Measurements from ENCODE around the gene BRD4. TPM values are rescaled to one million over a fixed set of nuclear protein-coding genes. Genes with fewer than 3 reads are reported as not detected.

BRD4 gene
- total RNA-seq, 1 experiment from 2014 or later: 144 TPM

DNA sequence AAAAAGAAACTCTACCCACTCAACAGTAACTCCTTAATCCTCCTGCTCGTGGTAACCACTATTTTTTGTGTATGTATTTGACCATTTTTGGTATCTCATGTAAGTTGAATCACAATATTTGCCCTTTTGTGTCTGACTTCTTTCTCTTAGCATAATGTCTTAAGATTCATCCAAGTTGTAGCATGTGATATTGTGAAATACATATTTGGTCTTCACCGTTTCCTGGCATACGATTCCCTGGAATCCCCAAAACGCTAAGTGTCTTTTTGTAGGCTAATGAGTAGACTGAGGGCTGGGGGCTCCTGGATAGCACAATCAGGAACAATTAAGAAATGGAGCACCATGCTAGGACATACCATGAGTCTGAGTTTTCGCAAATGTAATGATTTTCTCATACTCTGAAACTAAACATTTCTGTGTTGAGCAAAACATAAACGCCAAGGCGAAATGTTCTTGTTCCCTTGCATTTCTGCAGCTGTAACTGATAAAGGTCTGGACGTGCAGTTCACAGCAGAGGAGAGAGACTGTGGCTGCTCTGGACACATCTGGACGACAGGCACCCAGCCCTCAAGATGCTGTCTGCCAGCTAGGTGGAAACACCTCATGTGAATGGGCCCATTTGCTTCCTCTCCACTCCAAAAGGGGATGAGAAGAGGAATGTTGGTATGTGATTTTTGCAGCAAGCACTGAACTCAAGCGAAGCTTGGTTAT is 38.4 kb downstream of the BRD4 start:
- Histone ChIP-seq H2AK5ac (ENCODE audit: insufficient read length, low read length) (no peak overlapping the region), H3K9ac (ENCODE audit: extremely low read depth, insufficient read length, low read length) (no peak overlapping the region), H3K4me2 (ENCODE audit: insufficient read depth, insufficient read length, low read length) (no peak overlapping the region), H3K18ac (ENCODE audit: insufficient read length, low read depth, low read length) (no peak overlapping the region), H3K79me2 (ENCODE audit: insufficient read depth, low read length) (peaks cover 86% of the 10 kb centered on the region), H3K9me3 (ENCODE audit: control insufficient read depth, low read depth, low read length) (no peaks in the 10 kb centered on the region), H2BK20ac (ENCODE audit: low read depth, low read length, poor library complexity, severe bottlenecking) (no peak overlapping the region), H3K27me3 (ENCODE audit: insufficient read depth, low read length) (no peaks in the 10 kb centered on the region), H3T11ph (ENCODE audit: low read length) (no peak overlapping the region), H3K79me1 (ENCODE audit: insufficient read depth, low read depth, low read length, poor library complexity, severe bottlenecking) (peaks cover 9% of the 10 kb centered on the region), H2BK15ac (ENCODE audit: low read depth, low read length) (no peak overlapping the region), H3K4ac (ENCODE audit: low read depth, low read length) (no peak overlapping the region), H3K4me1 (ENCODE audit: insufficient read depth, low read length) (peaks cover 31% of the 10 kb centered on the region), H3K23ac (ENCODE audit: insufficient read length, low read depth, low read length) (no peak overlapping the region), H3K23me2 (ENCODE audit: insufficient read length, low read depth, low read length, poor library complexity, severe bottlenecking) (no peaks in the 10 kb centered on the region), H4K8ac (replicated peaks; ENCODE audit: insufficient read length, low read depth, low read length) (no peak overlapping the region), H3K27ac (ENCODE audit: insufficient read length, low read depth, low read length) (no peak overlapping the region), H2BK12ac (ENCODE audit: insufficient read length, low read depth, low read length) (no peak overlapping the region), H2AFZ (ENCODE audit: low read length) (no peak overlapping the region), H4K91ac (ENCODE audit: insufficient read length, low read depth, low read length) (no peak overlapping the region), H2BK120ac (ENCODE audit: low read depth, low read length, poor library complexity, severe bottlenecking) (no peak overlapping the region), H4K20me1 (ENCODE audit: control insufficient read depth, insufficient read depth, insufficient read length) (peaks cover 5% of the 10 kb centered on the region), H3K14ac (ENCODE audit: insufficient read depth, low read length) (no peak overlapping the region), H3K56ac (ENCODE audit: insufficient read length, low read depth, low read length) (no peak overlapping the region), H2BK5ac (ENCODE audit: insufficient read length, low read length) (no peak overlapping the region), H4K5ac (ENCODE audit: insufficient read length, low read depth, low read length) (no peak overlapping the region)
- Mint-ChIP-seq H3K36me3 (ENCODE audit: insufficient read depth in 1 of 3, low read depth in 3 of 3) (peaks cover 6 to 12% (median 11%) of the 10 kb centered on the region in 3 experiments; a peak in 6 of 7 replicates), H3K4me1 (peaks cover 80 to 81% of the 10 kb centered on the region in 2 experiments), H3K4me3 (no peak overlapping the region), H3K27ac (peak overlapping the region in 2 of 3 experiments; percentile 61 to 66; a peak in 3 of 7 replicates), H3K9me3 (peaks cover 0 to 2% of the 10 kb centered on the region in 2 experiments; a peak in 1 of 5 replicates), H3K27me3 (ENCODE audit: low read depth) (no peaks in the 10 kb centered on the region)
- DNase-seq: no peak
- WGBS (ENCODE audit: extremely low coverage, insufficient read length, low lambda C conversion rate): no CpG with 5 or more reads among the region's 10 CpGs
- TF ChIP-seq, protein P1, sequence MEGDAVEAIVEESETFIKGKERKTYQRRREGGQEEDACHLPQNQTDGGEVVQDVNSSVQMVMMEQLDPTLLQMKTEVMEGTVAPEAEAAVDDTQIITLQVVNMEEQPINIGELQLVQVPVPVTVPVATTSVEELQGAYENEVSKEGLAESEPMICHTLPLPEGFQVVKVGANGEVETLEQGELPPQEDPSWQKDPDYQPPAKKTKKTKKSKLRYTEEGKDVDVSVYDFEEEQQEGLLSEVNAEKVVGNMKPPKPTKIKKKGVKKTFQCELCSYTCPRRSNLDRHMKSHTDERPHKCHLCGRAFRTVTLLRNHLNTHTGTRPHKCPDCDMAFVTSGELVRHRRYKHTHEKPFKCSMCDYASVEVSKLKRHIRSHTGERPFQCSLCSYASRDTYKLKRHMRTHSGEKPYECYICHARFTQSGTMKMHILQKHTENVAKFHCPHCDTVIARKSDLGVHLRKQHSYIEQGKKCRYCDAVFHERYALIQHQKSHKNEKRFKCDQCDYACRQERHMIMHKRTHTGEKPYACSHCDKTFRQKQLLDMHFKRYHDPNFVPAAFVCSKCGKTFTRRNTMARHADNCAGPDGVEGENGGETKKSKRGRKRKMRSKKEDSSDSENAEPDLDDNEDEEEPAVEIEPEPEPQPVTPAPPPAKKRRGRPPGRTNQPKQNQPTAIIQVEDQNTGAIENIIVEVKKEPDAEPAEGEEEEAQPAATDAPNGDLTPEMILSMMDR (conservative IDR thresholded peaks at IDR 0.05): no peak
